K562 (cell line): Measurements from ENCODE around the gene RAB3D. TPM values are rescaled to one million over a fixed set of nuclear protein-coding genes. Genes with fewer than 3 reads are reported as not detected.
A peak's percentile ranks its signal among the peaks of the same experiment; 100 is the strongest.

Experiments
- CBFA2T2 ChIP-seq: fragments of 450-650 bp; conservative IDR thresholded peaks from 2 replicates; pipeline ENCODE4 v1.6.1; 2017; ENCODE audit warnings: mild to moderate bottlenecking
- EP400 ChIP-seq: fragments of 450-650 bp; IDR thresholded peaks from 2 replicates; pipeline ENCODE4 v1.6.1; 2017; ENCODE audit warnings: antibody characterized with exemption, mild to moderate bottlenecking, moderate library complexity
- KDM5B ChIP-seq: fragments of 200-600 bp; sonication (generic); IDR thresholded peaks from 2 replicates; pipeline ENCODE4 v1.6.1; 2012; ENCODE audit warnings: low read depth, mild to moderate bottlenecking, moderate library complexity, low read length, control low read depth, inconsistent platforms; ENCODE audit not compliant: insufficient replicate concordance
- MTA2 ChIP-seq: fragments of 450-650 bp; IDR thresholded peaks from 2 replicates; pipeline ENCODE4 v1.6.1; 2016; ENCODE audit warnings: low read depth
- NFYB ChIP-seq: IDR thresholded peaks from 2 replicates; pipeline ENCODE4 v1.6.1; 2011; ENCODE audit warnings: mild to moderate bottlenecking, moderate library complexity; ENCODE audit not compliant: insufficient read length; ENCODE audit errors: extremely low read depth
- PHB2 ChIP-seq: fragments of 450-650 bp; IDR thresholded peaks from 2 replicates; pipeline ENCODE4 v1.6.1; 2017; ENCODE audit warnings: low read depth
- SMAD3 ChIP-seq: fragments of 450-650 bp; formaldehyde crosslinking; conservative IDR thresholded peaks from 2 replicates; pipeline ENCODE4 v1.4.0; 2020; ENCODE audit warnings: mild to moderate bottlenecking
- TCFL5 ChIP-seq: fragments of 250-450 bp; sonication (Bioruptor Pico); conservative IDR thresholded peaks from 2 replicates; pipeline ENCODE4 v1.6.1; 2021; ENCODE audit warnings: mild to moderate bottlenecking, moderate library complexity, matching md5 sums
- ZNF239 ChIP-seq: fragments of 250-450 bp; sonication (Bioruptor Pico); IDR thresholded peaks from 2 replicates; pipeline ENCODE4 v1.4.0; 2020; ENCODE audit warnings: mild to moderate bottlenecking
- ZNF445 ChIP-seq: fragments of 250-450 bp; sonication (Bioruptor Pico); IDR thresholded peaks from 2 replicates; pipeline ENCODE4 v1.4.0; 2020; ENCODE audit warnings: low read depth, mild to moderate bottlenecking, moderate library complexity
- polyA plus RNA-seq, 8 experiments: library from polyadenylated mRNA; depleted of rRNA in 4 of 8; stranded (reverse) in 5 of 8; unstranded in 3 of 8; fragments of >200 nt; fragmentation: Nextera tagmentation in 2 of 8; fragmentation: Illumina TruSeq in 1 of 8; extraction: Ambion mirVana in 2 of 8; extraction: Trizol in 1 of 8; gene quantifications; 2 replicates each; pipeline versions ENCODE4 v1.2.1 to v1.2.3, GENCODE V29; 2011 to 2014; ENCODE audit warnings: inconsistent platforms in 1 of 8, missing spikeins in 1 of 8
- total RNA-seq, 7 experiments: library from RNA; depleted of rRNA in 6 of 7; stranded (reverse); fragments of >200 nt in 6 of 7; fragmentation: Illumina TruSeq in 2 of 7; extraction: Trizol in 2 of 7; gene quantifications; 2 replicates each; pipeline versions ENCODE4 v1.2.1 to v1.2.3, GENCODE V29; 2011 to 2021; ENCODE audit warnings: low replicate concordance in 1 of 7
- TF ChIP-seq, protein P1 (sequence below): sonication (generic); formaldehyde crosslinking; IDR thresholded peaks from 2 replicates; pipeline ENCODE4 v1.8.0; 2022; ENCODE audit warnings: mild to moderate bottlenecking, missing genetic modification reagents
- TF ChIP-seq, protein P2 (sequence below), 2 experiments: fragments of 450-650 bp; formaldehyde crosslinking in 1 of 2; IDR thresholded peaks; 2 replicates each; pipeline versions ENCODE4 v1.4.0 to v1.6.1; 2014 to 2020; ENCODE audit warnings: mild to moderate bottlenecking in 2 of 2, borderline replicate concordance in 1 of 2, low read depth in 1 of 2
- TF ChIP-seq, protein P3 (sequence below), 2 experiments: fragments of 450-650 bp; conservative IDR thresholded peaks; 2 replicates each; pipeline ENCODE4 v1.6.1; 2017; ENCODE audit warnings: mild to moderate bottlenecking in 2 of 2, moderate library complexity in 2 of 2

Gene RAB3D
- total and polyA plus RNA-seq, 9 of the 15 experiments (the other 6 are each of a cell fraction or from before 2014, with no cell fraction given) = 0.34 to 3.3 (median 1.3) TPM

DNA sequence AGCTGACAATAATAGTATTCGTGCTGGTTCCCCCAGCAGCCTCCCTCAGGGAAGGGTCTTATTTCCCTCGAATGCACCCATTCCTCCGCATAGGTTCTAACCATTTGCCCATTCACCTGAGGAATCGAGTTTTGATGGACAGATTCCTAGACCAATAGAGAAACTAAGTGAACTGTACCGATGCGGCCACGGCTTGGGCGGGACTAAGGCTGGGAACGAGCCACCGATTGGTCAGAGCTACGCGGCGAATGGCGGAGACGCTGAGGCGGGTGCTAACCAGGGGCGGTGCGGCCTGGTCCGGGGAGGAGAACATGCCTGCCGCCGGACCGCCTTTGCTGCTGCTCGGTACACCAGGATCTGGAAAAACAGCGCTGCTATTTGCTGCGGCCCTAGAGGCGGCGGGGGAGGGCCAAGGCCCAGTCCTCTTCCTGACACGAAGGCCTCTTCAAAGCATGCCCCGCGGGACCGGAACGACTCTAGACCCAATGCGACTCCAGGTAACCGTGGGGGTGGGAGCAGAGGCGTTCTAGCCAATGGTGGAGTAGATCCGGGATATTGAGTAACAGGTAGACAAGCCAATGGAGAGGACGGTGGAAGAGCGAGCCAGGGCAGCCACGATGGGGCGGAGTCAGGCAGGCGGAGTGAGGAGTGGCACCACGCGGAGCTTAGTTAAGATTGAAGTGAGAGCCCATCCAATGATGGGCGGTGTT lies 35.1 kb upstream of the RAB3D start, which contains the start of gene SWSAP1 (continued):
- TF ChIP-seq, protein P1, sequence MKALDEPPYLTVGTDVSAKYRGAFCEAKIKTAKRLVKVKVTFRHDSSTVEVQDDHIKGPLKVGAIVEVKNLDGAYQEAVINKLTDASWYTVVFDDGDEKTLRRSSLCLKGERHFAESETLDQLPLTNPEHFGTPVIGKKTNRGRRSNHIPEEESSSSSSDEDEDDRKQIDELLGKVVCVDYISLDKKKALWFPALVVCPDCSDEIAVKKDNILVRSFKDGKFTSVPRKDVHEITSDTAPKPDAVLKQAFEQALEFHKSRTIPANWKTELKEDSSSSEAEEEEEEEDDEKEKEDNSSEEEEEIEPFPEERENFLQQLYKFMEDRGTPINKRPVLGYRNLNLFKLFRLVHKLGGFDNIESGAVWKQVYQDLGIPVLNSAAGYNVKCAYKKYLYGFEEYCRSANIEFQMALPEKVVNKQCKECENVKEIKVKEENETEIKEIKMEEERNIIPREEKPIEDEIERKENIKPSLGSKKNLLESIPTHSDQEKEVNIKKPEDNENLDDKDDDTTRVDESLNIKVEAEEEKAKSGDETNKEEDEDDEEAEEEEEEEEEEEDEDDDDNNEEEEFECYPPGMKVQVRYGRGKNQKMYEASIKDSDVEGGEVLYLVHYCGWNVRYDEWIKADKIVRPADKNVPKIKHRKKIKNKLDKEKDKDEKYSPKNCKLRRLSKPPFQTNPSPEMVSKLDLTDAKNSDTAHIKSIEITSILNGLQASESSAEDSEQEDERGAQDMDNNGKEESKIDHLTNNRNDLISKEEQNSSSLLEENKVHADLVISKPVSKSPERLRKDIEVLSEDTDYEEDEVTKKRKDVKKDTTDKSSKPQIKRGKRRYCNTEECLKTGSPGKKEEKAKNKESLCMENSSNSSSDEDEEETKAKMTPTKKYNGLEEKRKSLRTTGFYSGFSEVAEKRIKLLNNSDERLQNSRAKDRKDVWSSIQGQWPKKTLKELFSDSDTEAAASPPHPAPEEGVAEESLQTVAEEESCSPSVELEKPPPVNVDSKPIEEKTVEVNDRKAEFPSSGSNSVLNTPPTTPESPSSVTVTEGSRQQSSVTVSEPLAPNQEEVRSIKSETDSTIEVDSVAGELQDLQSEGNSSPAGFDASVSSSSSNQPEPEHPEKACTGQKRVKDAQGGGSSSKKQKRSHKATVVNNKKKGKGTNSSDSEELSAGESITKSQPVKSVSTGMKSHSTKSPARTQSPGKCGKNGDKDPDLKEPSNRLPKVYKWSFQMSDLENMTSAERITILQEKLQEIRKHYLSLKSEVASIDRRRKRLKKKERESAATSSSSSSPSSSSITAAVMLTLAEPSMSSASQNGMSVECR = peak; percentile 84; the same call in 1 of the 2 replicates
- TF ChIP-seq MTA2 (no peak), NFYB (peak; percentile 92), SMAD3 (CRISPR knock-in tag) (0 out of 2 replicates have a peak, but pooled peaks have one; percentile 24), CBFA2T2 (no peak), TCFL5 (CRISPR knock-in tag) (no peak), ZNF239 (CRISPR knock-in tag) (peak; percentile 15; the same call in 1 of the 2 replicates), PHB2 (no peak), KDM5B (peak; percentile 92), EP400 (peak; percentile 96), ZNF445 (CRISPR knock-in tag) (no peak)
- TF ChIP-seq, protein P2, sequence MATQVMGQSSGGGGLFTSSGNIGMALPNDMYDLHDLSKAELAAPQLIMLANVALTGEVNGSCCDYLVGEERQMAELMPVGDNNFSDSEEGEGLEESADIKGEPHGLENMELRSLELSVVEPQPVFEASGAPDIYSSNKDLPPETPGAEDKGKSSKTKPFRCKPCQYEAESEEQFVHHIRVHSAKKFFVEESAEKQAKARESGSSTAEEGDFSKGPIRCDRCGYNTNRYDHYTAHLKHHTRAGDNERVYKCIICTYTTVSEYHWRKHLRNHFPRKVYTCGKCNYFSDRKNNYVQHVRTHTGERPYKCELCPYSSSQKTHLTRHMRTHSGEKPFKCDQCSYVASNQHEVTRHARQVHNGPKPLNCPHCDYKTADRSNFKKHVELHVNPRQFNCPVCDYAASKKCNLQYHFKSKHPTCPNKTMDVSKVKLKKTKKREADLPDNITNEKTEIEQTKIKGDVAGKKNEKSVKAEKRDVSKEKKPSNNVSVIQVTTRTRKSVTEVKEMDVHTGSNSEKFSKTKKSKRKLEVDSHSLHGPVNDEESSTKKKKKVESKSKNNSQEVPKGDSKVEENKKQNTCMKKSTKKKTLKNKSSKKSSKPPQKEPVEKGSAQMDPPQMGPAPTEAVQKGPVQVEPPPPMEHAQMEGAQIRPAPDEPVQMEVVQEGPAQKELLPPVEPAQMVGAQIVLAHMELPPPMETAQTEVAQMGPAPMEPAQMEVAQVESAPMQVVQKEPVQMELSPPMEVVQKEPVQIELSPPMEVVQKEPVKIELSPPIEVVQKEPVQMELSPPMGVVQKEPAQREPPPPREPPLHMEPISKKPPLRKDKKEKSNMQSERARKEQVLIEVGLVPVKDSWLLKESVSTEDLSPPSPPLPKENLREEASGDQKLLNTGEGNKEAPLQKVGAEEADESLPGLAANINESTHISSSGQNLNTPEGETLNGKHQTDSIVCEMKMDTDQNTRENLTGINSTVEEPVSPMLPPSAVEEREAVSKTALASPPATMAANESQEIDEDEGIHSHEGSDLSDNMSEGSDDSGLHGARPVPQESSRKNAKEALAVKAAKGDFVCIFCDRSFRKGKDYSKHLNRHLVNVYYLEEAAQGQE (IDR thresholded peaks at IDR 0.05; ENCODE audit: borderline replicate concordance) = no peak
- TF ChIP-seq, protein P2 (CRISPR knock-in tag; IDR thresholded peaks at IDR 0.05; ENCODE audit: low read depth) = peak; percentile 80
- TF ChIP-seq, protein P3, sequence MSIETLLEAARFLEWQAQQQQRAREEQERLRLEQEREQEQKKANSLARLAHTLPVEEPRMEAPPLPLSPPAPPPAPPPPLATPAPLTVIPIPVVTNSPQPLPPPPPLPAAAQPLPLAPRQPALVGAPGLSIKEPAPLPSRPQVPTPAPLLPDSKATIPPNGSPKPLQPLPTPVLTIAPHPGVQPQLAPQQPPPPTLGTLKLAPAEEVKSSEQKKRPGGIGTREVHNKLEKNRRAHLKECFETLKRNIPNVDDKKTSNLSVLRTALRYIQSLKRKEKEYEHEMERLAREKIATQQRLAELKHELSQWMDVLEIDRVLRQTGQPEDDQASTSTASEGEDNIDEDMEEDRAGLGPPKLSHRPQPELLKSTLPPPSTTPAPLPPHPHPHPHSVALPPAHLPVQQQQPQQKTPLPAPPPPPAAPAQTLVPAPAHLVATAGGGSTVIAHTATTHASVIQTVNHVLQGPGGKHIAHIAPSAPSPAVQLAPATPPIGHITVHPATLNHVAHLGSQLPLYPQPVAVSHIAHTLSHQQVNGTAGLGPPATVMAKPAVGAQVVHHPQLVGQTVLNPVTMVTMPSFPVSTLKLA (conservative IDR thresholded peaks at IDR 0.05) = peak; percentile 77 to 88
